ENCODE results near the gene HEMK1. TPM values are rescaled to one million over a fixed set of nuclear protein-coding genes. Genes with fewer than 3 reads are reported as not detected.

HEMK1 gene
- total RNA-seq, 2 donors from 2014 or later = 8.5 to 17.1 TPM

- no peak for TF ChIP-seq POLR2A (IDR thresholded peaks at IDR 0.05)
- no peak for TF ChIP-seq CTCF (IDR thresholded peaks at IDR 0.05)
- no peak for TF ChIP-seq POLR2AphosphoS5 (IDR thresholded peaks at IDR 0.05)
- intact Hi-C loops (cut with DNase I) = no loop called here
- 46% methylated on average over 5 of the region's 5 CpGs for WGBS
- Histone ChIP-seq H3K27me3 (replicated peaks; ENCODE audit: insufficient read depth) (no peaks in the 10 kb centered on the region), H3K36me3 (no peaks in the 10 kb centered on the region), H3K9me3 (no peaks in the 10 kb centered on the region), H3K4me1 (replicated peaks) (peaks cover 2% of the 10 kb centered on the region), H3K4me3 (no peak overlapping the region), H3K27ac (no peak overlapping the region)
- no peak for DNase-seq (ENCODE audit: low spot score)
Measured at GRCh38 chr3:50592568-50592967, 23.2 kb downstream of the HEMK1 start.

GRCh38 chr3:50594253-50594785, 25.0 kb downstream of the HEMK1 start:
- 24% methylated on average over 2 of the region's 2 CpGs for WGBS
- TF ChIP-seq POLR2A (IDR thresholded peaks at IDR 0.05) (no peak), CTCF (IDR thresholded peaks at IDR 0.05) (no peak), POLR2AphosphoS5 (IDR thresholded peaks at IDR 0.05) (no peak)
- Histone ChIP-seq H3K27me3 (replicated peaks; ENCODE audit: insufficient read depth) (no peaks in the 10 kb centered on the region), H3K36me3 (no peaks in the 10 kb centered on the region), H3K4me3 (no peak overlapping the region), H3K9me3 (no peaks in the 10 kb centered on the region), H3K27ac (no peak overlapping the region), H3K4me1 (replicated peaks) (peaks cover 2% of the 10 kb centered on the region)
- intact Hi-C loops (cut with DNase I) = no loop called here
- no peak for DNase-seq (ENCODE audit: low spot score)

- Histone ChIP-seq H3K4me3 (no peak overlapping the region), H3K27me3 (replicated peaks; ENCODE audit: insufficient read depth) (no peaks in the 10 kb centered on the region), H3K27ac (no peak overlapping the region), H3K9me3 (no peaks in the 10 kb centered on the region), H3K4me1 (replicated peaks) (peaks cover 25% of the 10 kb centered on the region), H3K36me3 (no peaks in the 10 kb centered on the region)
- WGBS = 92% methylated on average over 6 of the region's 6 CpGs
- TF ChIP-seq CTCF (IDR thresholded peaks at IDR 0.05) = no peak
- no peak for TF ChIP-seq POLR2AphosphoS5 (IDR thresholded peaks at IDR 0.05)
- DNase-seq (ENCODE audit: low spot score) = no peak
- intact Hi-C loops (cut with DNase I) = no loop called here
Measured at GRCh38 chr3:50599115-50599715, 29.9 kb downstream of the HEMK1 start.

GRCh38 chr3:50599716-50600118, 30.4 kb downstream of the HEMK1 start:
- Histone ChIP-seq H3K4me1 (replicated peaks) (peaks cover 25% of the 10 kb centered on the region), H3K9me3 (no peaks in the 10 kb centered on the region), H3K36me3 (no peaks in the 10 kb centered on the region), H3K27ac (peak overlapping the region in 1 of 2 donors; percentile 95), H3K27me3 (replicated peaks; ENCODE audit: insufficient read depth) (no peaks in the 10 kb centered on the region), H3K4me3 (no peak overlapping the region)
- intact Hi-C loops (cut with DNase I) = no loop called here
- DNase-seq (ENCODE audit: low spot score) = no peak
- WGBS = 100% methylated on average over 1 of the region's 1 CpG
- no peak for TF ChIP-seq POLR2A (IDR thresholded peaks at IDR 0.05)
- no peak for TF ChIP-seq POLR2AphosphoS5 (IDR thresholded peaks at IDR 0.05)
- TF ChIP-seq CTCF (IDR thresholded peaks at IDR 0.05) = no peak

GRCh38 chr3:50600141-50600753, 30.9 kb downstream of the HEMK1 start:
- peaks cover 25% of the 10 kb centered on the region for H3K4me1 ChIP-seq (replicated peaks)
- 70% methylated on average over 9 of the region's 9 CpGs for WGBS

More at GRCh38 chr3:50600141-50600753, 30.9 kb downstream of the HEMK1 start:
- H3K27me3 ChIP-seq (replicated peaks; ENCODE audit: insufficient read depth) = no peaks in the 10 kb centered on the region
- DNase-seq (ENCODE audit: low spot score) = no peak
- no peaks in the 10 kb centered on the region for H3K9me3 ChIP-seq
- H3K27ac ChIP-seq = peak overlapping the region; percentile 91 to 95
- no peaks in the 10 kb centered on the region for H3K36me3 ChIP-seq
- no peak for TF ChIP-seq CTCF (IDR thresholded peaks at IDR 0.05)
- TF ChIP-seq POLR2A (IDR thresholded peaks at IDR 0.05) = no peak
- TF ChIP-seq POLR2AphosphoS5 (IDR thresholded peaks at IDR 0.05) = no peak
- intact Hi-C loops (cut with DNase I) = no loop called here
- H3K4me3 ChIP-seq = no peak overlapping the region

Measured in prostate gland (tissue), 2 donors.